Vagina (tissue), 2 donors: ENCODE results near the gene CUL9.

Source experiments
- POLR2A ChIP-seq, 2 donors: fragments of 450-650 bp; IDR thresholded peaks; one replicate each; pipeline ENCODE4 v1.6.1; 2017; ENCODE audit warnings: antibody characterized with exemption in 2 of 2, mild to moderate bottlenecking in 2 of 2, moderate library complexity in 2 of 2
- POLR2AphosphoS5 ChIP-seq, 2 donors: sonication (generic); formaldehyde crosslinking; IDR thresholded peaks; one replicate each; pipeline ENCODE4 v1.9.0; 2017; ENCODE audit warnings: antibody characterized with exemption in 2 of 2, mild to moderate bottlenecking in 2 of 2, low read depth in 1 of 2; ENCODE audit not compliant: insufficient read depth in 1 of 2
- TF ChIP-seq, protein P1 (sequence below), 3 experiments: fragments of 450-650 bp in 2 of 3; fragments of 200-600 bp in 1 of 3; sonication (generic) in 1 of 3; IDR thresholded peaks; one replicate each; pipeline ENCODE4 v1.5.1; 2017 to 2019; ENCODE audit warnings: antibody characterized with exemption in 3 of 3, mild to moderate bottlenecking in 2 of 3, moderate library complexity in 2 of 3

DNA sequence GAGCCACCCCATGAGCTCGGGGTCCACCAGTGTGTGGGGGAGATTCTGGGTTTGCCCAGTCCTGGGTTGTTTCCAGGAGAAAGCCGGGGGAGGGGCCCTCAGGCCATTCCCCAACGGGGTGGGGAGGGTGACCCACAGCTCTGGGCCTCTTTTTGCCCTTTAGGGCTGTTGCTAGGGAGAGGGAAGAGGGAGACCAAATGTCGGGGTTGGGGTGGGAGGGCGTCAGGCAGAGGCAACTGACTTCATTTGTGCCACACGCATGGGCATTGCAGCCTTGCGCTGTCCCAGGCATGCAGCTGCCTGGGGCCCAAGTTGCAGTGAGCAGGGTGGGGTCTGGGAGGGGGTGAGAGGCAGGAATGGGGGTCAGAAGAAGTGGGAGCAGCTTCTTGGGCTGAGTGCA, 1.9 kb upstream of the CUL9 start:
- TF ChIP-seq, protein P1, sequence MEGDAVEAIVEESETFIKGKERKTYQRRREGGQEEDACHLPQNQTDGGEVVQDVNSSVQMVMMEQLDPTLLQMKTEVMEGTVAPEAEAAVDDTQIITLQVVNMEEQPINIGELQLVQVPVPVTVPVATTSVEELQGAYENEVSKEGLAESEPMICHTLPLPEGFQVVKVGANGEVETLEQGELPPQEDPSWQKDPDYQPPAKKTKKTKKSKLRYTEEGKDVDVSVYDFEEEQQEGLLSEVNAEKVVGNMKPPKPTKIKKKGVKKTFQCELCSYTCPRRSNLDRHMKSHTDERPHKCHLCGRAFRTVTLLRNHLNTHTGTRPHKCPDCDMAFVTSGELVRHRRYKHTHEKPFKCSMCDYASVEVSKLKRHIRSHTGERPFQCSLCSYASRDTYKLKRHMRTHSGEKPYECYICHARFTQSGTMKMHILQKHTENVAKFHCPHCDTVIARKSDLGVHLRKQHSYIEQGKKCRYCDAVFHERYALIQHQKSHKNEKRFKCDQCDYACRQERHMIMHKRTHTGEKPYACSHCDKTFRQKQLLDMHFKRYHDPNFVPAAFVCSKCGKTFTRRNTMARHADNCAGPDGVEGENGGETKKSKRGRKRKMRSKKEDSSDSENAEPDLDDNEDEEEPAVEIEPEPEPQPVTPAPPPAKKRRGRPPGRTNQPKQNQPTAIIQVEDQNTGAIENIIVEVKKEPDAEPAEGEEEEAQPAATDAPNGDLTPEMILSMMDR (IDR thresholded peaks at IDR 0.05), result no peak
- no peak for TF ChIP-seq POLR2A (IDR thresholded peaks at IDR 0.05)
- TF ChIP-seq POLR2AphosphoS5 (IDR thresholded peaks at IDR 0.05; ENCODE audit: insufficient read depth in 1 of 2, low read depth in 1 of 2), result no peak
